Adipocyte (in vitro differentiated cells): ENCODE measurements around the gene GPR18.

Source experiments
- DNase-seq: peaks from one replicate; pipeline ENCODE4 v3.0.0-alpha.2; 2015; ENCODE audit warnings: low read depth
- H3K27me3 ChIP-seq: replicated peaks from 2 replicates; pipeline ENCODE4 v1.7.0; 2013; ENCODE audit warnings: mild to moderate bottlenecking, low read length, moderate library complexity; ENCODE audit not compliant: control insufficient read depth, insufficient read depth
- H3K36me3 ChIP-seq: 2 replicates; pipeline ENCODE4 v1.7.0; 2013; ENCODE audit warnings: low read length, mild to moderate bottlenecking, moderate library complexity; ENCODE audit not compliant: control insufficient read depth, insufficient read depth, severe bottlenecking
- H3K4me1 ChIP-seq: 2 replicates; pipeline ENCODE4 v1.7.0; 2013; ENCODE audit warnings: mild to moderate bottlenecking, low read length, moderate library complexity; ENCODE audit not compliant: control insufficient read depth, insufficient read depth
- H3K4me3 ChIP-seq: 2 replicates; pipeline ENCODE4 v1.7.0; 2013; ENCODE audit warnings: mild to moderate bottlenecking, low read length, moderate library complexity
- H3K9ac ChIP-seq: 2 replicates; pipeline ENCODE4 v1.7.0; 2013; ENCODE audit warnings: mild to moderate bottlenecking, low read length, moderate library complexity
- H3K9me3 ChIP-seq: 2 replicates; pipeline ENCODE4 v1.7.0; 2013; ENCODE audit warnings: mild to moderate bottlenecking, low read length, moderate library complexity; ENCODE audit not compliant: control insufficient read depth

Gene GPR18

DNA sequence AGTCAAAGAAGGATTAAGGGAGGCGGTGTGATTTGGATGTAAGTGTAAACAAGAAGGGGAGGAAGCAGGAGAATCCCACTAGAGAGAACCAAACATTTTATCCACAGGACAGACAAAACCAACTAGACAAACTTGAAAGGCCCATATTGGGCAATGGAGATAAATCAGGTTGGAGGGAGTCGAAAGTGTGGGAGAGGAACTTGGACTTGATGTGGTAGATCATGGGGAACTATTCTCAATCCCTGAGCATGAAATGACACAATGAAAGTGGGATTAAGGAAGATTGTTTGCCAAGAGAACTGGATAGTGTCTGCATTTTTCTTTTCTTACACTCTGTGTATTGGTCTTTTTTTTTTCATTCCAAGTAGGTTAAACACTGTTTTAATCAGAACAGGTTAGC lies 31.1 kb upstream of the GPR18 start:
- no peak overlapping the region for H3K9ac ChIP-seq
- H3K4me1 ChIP-seq: peaks cover 29% of the 10 kb centered on the region
- no peak overlapping the region for H3K4me3 ChIP-seq
- H3K36me3 ChIP-seq: peaks cover 6% of the 10 kb centered on the region
- DNase-seq: no peak
- H3K9me3 ChIP-seq: no peaks in the 10 kb centered on the region
- no peaks in the 10 kb centered on the region for H3K27me3 ChIP-seq

DNA sequence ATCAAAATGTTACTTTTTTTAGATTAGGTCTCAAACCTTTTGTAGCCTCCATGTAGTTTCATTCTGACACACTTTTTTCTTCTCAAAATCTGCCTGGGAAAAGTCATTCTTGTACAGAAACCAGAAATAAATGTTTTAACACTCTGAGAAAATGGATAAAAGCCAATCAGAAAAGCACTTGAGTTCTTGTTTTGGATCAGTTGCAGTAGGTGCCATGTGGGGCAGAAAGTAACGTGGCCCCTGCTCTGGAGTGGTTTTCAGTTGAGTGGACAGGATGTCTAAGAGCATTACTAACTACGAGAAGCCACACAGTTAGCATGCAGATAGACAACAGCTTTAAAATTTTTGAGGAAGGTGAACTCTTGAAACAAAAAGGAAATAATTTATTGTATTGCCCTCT lies 29.9 kb upstream of the GPR18 start:
- Histone ChIP-seq H3K4me3 (no peak overlapping the region), H3K9ac (no peak overlapping the region), H3K36me3 (peaks cover 6% of the 10 kb centered on the region), H3K9me3 (no peaks in the 10 kb centered on the region), H3K27me3 (no peaks in the 10 kb centered on the region), H3K4me1 (peaks cover 41% of the 10 kb centered on the region)
- DNase-seq: no peak

DNA sequence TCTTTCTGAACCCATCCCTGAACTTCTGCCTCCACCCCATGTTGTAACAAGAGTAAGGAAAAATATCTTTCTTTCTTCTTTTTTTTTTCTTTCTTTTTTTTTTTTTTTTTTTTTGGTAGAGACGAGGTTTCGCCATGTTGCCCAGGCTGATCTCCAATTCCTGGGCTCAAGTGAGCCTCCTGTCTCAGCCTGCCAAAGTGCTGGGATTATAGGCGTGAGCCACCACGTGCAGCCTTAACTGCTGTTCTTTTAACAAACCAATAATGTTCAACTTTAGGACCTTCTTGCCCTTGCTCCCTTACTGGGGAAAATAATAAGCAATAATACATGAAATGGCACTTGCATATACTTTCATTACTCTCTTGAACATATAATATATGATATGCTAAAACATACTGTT lies 29.4 kb upstream of the GPR18 start:
- Histone ChIP-seq H3K9me3 (no peaks in the 10 kb centered on the region), H3K9ac (no peak overlapping the region), H3K4me3 (no peak overlapping the region), H3K4me1 (peaks cover 47% of the 10 kb centered on the region), H3K27me3 (no peaks in the 10 kb centered on the region), H3K36me3 (peaks cover 6% of the 10 kb centered on the region)
- DNase-seq: no peak

DNA sequence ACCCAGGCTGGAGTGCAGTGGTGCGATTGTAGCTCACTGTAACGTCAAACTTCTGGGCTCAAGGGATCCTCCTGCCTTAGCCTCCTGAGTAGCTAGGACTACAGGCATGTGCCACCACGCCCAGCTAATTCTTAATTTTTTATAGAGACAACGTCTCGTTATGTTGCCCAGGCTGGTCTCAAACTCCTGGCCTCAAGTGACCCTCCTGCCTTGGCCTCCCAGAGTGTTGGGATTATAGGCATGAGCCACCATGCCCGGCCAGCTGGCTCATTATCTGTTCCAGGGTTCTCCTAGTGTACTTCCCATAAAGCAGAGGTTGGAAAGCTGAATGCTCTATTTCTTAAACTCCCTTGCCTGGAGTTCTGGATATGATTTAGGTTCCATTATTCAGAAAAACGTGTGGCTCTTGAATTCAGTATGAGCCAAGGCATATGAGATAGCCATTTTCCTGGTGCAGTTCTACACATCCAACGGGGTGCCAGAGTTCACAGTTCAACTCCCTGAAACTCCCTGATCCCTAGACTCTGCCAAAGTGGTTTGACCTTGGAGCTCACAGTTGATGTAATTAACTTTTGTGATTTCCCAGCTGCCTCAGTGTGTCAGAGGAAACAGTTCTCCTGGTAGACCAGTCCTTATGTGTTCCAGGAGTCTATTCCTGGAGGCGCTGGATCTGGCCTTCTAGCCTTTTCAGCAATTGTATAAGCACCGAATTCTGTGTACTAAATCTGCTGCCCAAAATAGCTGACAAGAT lies 27.4 kb upstream of the GPR18 start:
- no peak overlapping the region for H3K9ac ChIP-seq
- H3K36me3 ChIP-seq: peaks cover 6% of the 10 kb centered on the region
- H3K27me3 ChIP-seq: no peaks in the 10 kb centered on the region
- no peak for DNase-seq
- peaks cover 66% of the 10 kb centered on the region for H3K4me1 ChIP-seq
- no peak overlapping the region for H3K4me3 ChIP-seq
- H3K9me3 ChIP-seq: no peaks in the 10 kb centered on the region

DNA sequence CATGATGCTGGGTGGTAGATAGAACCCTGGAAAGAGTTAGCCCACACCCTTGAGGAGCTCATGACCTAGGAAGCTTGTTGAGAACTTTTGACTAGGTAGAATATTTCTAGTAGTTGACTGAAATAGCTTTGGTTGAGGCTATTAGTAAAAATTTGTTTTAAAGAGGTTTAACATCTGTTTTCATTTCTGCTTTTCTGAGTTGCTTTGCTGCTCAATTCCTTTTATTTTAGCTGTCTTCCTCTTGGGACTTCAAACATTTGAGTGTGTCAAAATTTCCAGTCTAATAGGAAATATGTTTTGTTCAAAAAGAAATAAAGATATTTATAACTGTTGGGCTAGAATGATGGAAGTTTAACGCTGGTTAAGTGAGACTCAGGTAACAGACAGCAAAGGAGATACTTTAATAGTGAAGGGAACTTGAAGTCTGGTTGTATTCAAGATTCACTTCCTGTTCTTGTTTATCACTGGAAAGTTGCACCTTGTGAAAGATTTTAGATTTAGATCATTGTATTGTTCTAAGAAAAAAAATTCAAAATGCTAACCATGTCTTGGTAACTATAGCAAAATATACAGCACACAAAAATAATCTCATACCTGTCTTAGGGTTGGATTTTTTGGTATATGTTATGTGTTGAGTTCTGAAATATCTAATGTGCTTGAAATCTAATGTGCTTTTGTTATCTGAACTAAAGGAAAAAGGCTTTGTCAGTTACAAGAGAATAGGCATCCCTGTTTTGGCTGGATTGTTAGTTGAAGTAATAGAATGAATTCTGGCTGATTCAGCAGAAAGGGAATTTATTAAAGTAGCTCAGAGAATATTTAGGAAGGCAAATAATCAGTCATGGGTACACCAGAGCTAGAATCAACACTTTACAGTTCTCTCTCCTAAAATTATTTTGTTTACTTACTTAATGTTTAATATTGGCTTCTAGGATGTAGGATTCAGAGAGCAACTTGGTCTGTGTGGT lies 24.4 kb upstream of the GPR18 start:
- H3K9ac ChIP-seq: peak overlapping the region; percentile 39
- H3K27me3 ChIP-seq: no peaks in the 10 kb centered on the region
- DNase-seq: peak; percentile 58
- peaks cover 68% of the 10 kb centered on the region for H3K4me1 ChIP-seq
- H3K36me3 ChIP-seq: no peaks in the 10 kb centered on the region
- no peaks in the 10 kb centered on the region for H3K9me3 ChIP-seq
- H3K4me3 ChIP-seq: peak overlapping the region; percentile 47

DNA sequence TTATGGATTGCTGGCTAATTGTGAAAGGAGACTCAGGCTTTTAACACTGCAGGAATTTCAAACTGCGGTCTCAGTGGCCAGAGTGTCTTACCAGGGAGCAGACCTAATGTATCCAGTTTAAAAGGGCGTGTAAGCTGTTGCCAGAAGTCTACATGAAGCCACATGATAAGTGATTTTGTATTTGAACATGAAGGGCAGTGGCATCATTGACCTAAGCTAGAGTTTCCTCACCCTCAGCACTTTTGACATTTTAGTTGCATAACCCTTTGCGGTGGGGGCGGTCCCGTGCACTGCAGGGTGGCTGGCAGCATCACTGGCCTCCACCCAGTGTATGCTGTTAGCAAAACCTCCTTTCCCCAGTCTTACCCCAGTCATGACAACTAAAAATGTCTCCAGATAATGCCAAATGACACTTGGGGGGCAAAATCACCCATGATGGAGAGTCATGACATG lies 23.7 kb upstream of the GPR18 start:
- no peaks in the 10 kb centered on the region for H3K9me3 ChIP-seq
- DNase-seq: no peak
- no peaks in the 10 kb centered on the region for H3K36me3 ChIP-seq
- H3K27me3 ChIP-seq: no peaks in the 10 kb centered on the region
- H3K4me3 ChIP-seq: peak overlapping the region; percentile 47
- H3K9ac ChIP-seq: peak overlapping the region; percentile 39
- peaks cover 68% of the 10 kb centered on the region for H3K4me1 ChIP-seq

DNA sequence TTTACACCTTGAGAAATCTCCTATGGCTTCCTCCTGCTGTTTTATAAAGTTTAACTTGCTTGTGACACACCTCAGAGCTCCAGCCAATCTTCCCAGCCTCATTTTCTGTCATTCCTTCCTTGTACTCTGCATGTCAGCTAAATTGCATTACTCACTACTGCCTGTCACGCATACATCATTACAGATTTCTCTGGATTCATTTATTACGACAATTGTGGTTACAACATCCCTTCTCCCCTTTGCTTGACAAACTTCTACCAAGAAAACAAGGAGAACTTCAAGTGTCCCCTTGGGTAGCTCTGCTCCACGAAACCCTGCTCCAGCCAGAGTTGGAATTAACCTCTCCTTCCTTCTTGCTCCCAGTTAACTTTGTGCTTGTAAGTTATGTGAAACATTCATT lies 22.0 kb upstream of the GPR18 start:
- Histone ChIP-seq H3K4me1 (peaks cover 57% of the 10 kb centered on the region), H3K9ac (peak overlapping the region; percentile 27), H3K27me3 (no peaks in the 10 kb centered on the region), H3K4me3 (no peak overlapping the region), H3K36me3 (peaks cover 4% of the 10 kb centered on the region), H3K9me3 (no peaks in the 10 kb centered on the region)
- DNase-seq: peak; percentile 47

DNA sequence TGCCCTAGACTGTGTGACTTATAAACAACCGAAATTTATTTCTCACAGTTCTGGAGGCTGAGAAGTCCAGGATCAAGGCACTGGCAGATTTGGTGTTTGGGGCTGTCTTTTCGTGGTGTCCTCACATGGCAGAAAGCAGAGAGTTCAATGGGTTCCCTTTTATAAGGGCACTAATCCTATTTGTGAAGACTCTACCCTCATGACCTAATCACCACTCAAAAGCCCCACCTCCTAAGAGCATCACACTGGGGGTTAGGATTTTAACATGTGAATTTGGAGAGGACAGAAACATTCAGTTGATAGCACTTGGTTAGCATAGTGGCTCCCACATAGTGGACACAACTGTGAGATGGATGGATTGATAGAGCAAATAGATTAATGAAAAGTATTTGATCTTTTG lies 21.5 kb upstream of the GPR18 start:
- H3K9ac ChIP-seq: no peak overlapping the region
- H3K9me3 ChIP-seq: no peaks in the 10 kb centered on the region
- H3K4me1 ChIP-seq: peaks cover 51% of the 10 kb centered on the region
- H3K4me3 ChIP-seq: no peak overlapping the region
- no peaks in the 10 kb centered on the region for H3K27me3 ChIP-seq
- no peak for DNase-seq
- peaks cover 4% of the 10 kb centered on the region for H3K36me3 ChIP-seq

DNA sequence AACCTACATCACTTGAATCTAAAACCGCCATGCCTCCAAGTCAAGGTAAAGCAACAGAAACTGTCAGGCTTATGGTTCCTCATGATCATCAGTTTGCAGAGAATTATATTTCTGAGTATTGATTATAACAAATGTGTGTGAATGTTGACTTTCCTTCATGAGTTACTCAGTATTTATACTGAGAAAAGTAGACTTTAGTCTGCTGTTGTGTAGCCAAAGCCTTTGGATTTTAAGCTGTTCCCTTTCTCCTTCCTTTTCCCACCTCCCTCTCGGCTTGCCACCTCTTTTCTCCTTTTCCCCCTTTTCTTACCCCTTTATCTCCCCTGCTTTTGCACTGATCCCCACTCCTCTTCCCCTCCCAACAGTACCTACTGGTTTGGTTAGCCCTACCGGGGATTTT lies 20.7 kb upstream of the GPR18 start:
- no peaks in the 10 kb centered on the region for H3K9me3 ChIP-seq
- DNase-seq: no peak
- H3K36me3 ChIP-seq: peaks cover 4% of the 10 kb centered on the region
- no peak overlapping the region for H3K4me3 ChIP-seq
- no peaks in the 10 kb centered on the region for H3K27me3 ChIP-seq
- H3K9ac ChIP-seq: no peak overlapping the region
- peaks cover 44% of the 10 kb centered on the region for H3K4me1 ChIP-seq

DNA sequence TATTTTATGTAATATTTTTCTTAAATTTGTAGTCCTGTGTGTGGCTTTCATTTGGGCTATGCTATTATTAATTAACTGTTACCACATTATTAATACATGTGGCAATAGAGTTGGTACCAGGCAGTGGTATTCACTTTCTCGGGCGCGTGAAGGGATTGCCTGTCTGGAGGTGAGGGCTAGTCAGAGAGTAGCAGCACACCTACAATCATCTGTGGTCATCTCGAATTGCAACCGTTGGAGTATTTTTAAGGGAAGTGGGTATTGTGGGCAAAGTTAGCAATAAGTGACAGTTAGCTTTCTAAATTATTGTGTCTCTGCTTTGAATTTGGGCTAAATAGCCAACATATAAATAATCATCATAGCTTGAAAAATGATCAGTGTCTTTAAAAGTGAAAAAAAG lies 20.0 kb upstream of the GPR18 start:
- Histone ChIP-seq H3K9ac (no peak overlapping the region), H3K27me3 (no peaks in the 10 kb centered on the region)
- no peak for DNase-seq

DNA sequence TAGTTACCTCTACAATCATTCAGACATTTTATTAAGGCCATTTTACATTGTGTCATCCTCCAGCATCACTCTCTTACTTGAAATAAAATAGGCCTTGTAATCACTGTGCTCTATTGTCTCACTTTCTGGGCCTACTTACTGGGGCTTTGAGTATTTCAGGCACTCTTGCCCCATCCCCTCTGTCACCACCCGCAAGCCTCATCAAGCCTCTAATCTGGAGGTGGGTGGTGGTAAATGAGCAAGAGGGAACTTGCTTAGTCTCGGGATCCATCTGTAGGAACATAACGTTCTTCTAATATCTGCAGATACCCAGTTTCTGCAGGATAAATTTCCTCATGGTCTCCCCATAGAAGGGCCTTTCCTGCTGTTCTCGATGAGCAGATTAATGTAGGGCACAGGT lies 19.4 kb upstream of the GPR18 start:
- Histone ChIP-seq H3K9ac (no peak overlapping the region), H3K9me3 (peaks cover 2% of the 10 kb centered on the region), H3K27me3 (no peaks in the 10 kb centered on the region), H3K4me3 (no peak overlapping the region), H3K4me1 (peaks cover 31% of the 10 kb centered on the region), H3K36me3 (peaks cover 4% of the 10 kb centered on the region)
- DNase-seq: no peak

More for the DNA sequence above, 20.0 kb upstream of the GPR18 start:
- peaks cover 4% of the 10 kb centered on the region for H3K36me3 ChIP-seq
- no peaks in the 10 kb centered on the region for H3K9me3 ChIP-seq
- H3K4me1 ChIP-seq: peaks cover 37% of the 10 kb centered on the region
- no peak overlapping the region for H3K4me3 ChIP-seq
